Panc1 (cell line): ENCODE data around the gene SLC22A23. TPM values are rescaled to one million over a fixed set of nuclear protein-coding genes. Genes with fewer than 3 reads are reported as not detected.

Experiments
- ATAC-seq: fragments of 200-7000 bp; cut with Tn5 transposase; 2 replicates; pipeline ENCODE4 v1.9.1; 2020; ENCODE audit warnings: mild to moderate bottlenecking, moderate library complexity
- BruUV-seq: library from RNA; stranded (reverse); fragments of 400-500 nt; replicated peaks from 2 replicates; lab custom pipeline; 2021; lab: Mats Ljungman, UMichigan
- CTCF ChIA-PET: fragments of 300-600 bp; sonication (Branson Sonifier 250); formaldehyde crosslinking; loops from one replicate; lab custom pipeline; 2022; ENCODE audit warnings: antibody characterized with exemption; lab: Charles Lee
- POLR2A ChIA-PET: fragments of 300-600 bp; sonication (Branson Sonifier 250); formaldehyde crosslinking; loops from one replicate; lab custom pipeline; 2022; ENCODE audit warnings: antibody characterized with exemption; lab: Charles Lee
- DNase-seq: peaks from one replicate; pipeline ENCODE4 v3.0.0-alpha.2; 2010; ENCODE audit warnings: low read depth, low spot score
- H3K27ac ChIP-seq: 2 replicates; pipeline ENCODE4 v1.5.1; 2011; ENCODE audit warnings: mild to moderate bottlenecking, low read length, inconsistent platforms
- H3K27me3 ChIP-seq: fragments of 200-500 bp; sonication (Bioruptor generic); 2 replicates; pipeline ENCODE4 v1.6.0; 2014; ENCODE audit warnings: low read length, inconsistent platforms; ENCODE audit not compliant: control insufficient read depth, insufficient read depth
- H3K36me3 ChIP-seq: fragments of 200-500 bp; sonication (Bioruptor generic); 2 replicates; pipeline ENCODE4 v1.5.1; 2014; ENCODE audit warnings: inconsistent platforms, mild to moderate bottlenecking, low read length, moderate library complexity; ENCODE audit not compliant: control insufficient read depth, insufficient read depth
- H3K4me1 ChIP-seq: 2 replicates; pipeline ENCODE4 v1.5.1; 2011; ENCODE audit warnings: inconsistent platforms, mild to moderate bottlenecking, low read length, moderate library complexity; ENCODE audit not compliant: control insufficient read depth, insufficient read depth
- H3K4me3 ChIP-seq, 2 experiments: 2 replicates each; pipeline ENCODE4 v1.5.1; 2011 to 2012; ENCODE audit warnings: low read depth in 2 of 2, low read length in 2 of 2, mild to moderate bottlenecking in 2 of 2, inconsistent platforms in 1 of 2, moderate library complexity in 1 of 2
- H3K9me3 ChIP-seq: fragments of 200-500 bp; sonication (Bioruptor generic); 2 replicates; pipeline ENCODE4 v1.5.1; 2014; ENCODE audit warnings: low read depth, mild to moderate bottlenecking, inconsistent platforms, low read length, moderate library complexity; ENCODE audit not compliant: control insufficient read depth, insufficient read depth
- POLR2AphosphoS5 ChIP-seq: IDR thresholded peaks from 2 replicates; pipeline ENCODE4 v1.6.1; 2012; ENCODE audit warnings: mild to moderate bottlenecking, low read depth, low read length, moderate library complexity
- SIN3A ChIP-seq: IDR thresholded peaks from 2 replicates; pipeline ENCODE4 v1.6.1; 2012; ENCODE audit warnings: low read depth, mild to moderate bottlenecking, low read length, moderate library complexity, borderline replicate concordance; ENCODE audit not compliant: insufficient read depth
- TCF7L2 ChIP-seq: IDR thresholded peaks from 2 replicates; pipeline ENCODE4 v1.6.1; 2011; ENCODE audit warnings: mild to moderate bottlenecking, low read depth, low read length, inconsistent platforms
- in situ Hi-C: cut with HindIII; loops from 2 replicates; pipeline ENCODE4 v1.10.0; 2016; ENCODE audit warnings: low sequenced_read_pairs, low pct_unique_long_range_greater_than_20kb
- intact Hi-C: fragments of 100-400 bp; cut with micrococcal nuclease; formaldehyde crosslinking; loops from one replicate; pipeline ENCODE4 v1.10.0; 2022; ENCODE audit not compliant: unreplicated experiment
- total RNA-seq: library from RNA; stranded (reverse); gene quantifications from one replicate; pipeline ENCODE4 v1.2.1, GENCODE V29; 2021; ENCODE audit not compliant: unreplicated experiment
- TF ChIP-seq, protein P1 (sequence below), 2 experiments: IDR thresholded peaks; 2 replicates each; pipeline ENCODE4 v1.6.1; 2011 to 2012; ENCODE audit warnings: low read depth in 2 of 2, control low read depth in 1 of 2, low read length in 1 of 2, mild to moderate bottlenecking in 1 of 2, moderate library complexity in 1 of 2; ENCODE audit not compliant: insufficient read depth in 1 of 2
- TF ChIP-seq, protein P2 (sequence below): fragments of 450-650 bp; IDR thresholded peaks from 2 replicates; pipeline ENCODE4 v1.5.1; 2017; ENCODE audit warnings: mild to moderate bottlenecking

Gene SLC22A23
- total RNA-seq, 1 experiment from 2014 or later, result 4.5 TPM

DNA sequence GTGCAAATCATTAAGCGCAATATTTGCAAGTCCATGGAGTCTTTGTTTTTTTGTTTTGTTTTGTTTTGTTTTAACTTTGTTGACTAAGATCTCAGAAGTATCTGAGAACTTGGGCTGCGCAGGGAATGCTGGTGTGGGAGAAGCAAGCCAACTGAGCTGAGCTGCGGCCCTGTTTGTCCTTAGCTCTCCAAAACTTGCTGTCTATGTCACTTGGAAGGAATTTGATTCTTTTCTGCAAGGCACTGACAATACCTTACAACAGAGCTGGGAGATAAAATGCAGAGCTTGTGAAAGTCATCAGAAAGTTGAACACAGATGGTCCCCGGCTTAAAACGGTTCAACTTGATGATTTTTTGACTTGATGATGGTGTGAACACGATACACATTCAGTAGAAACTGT, 5.4 kb downstream of the SLC22A23 start:
- Histone ChIP-seq H3K4me3 (no peak overlapping the region), H3K27me3 (peaks cover 13% of the 10 kb centered on the region), H3K9me3 (no peaks in the 10 kb centered on the region), H3K27ac (no peak overlapping the region), H3K4me1 (peaks cover 10% of the 10 kb centered on the region), H3K36me3 (no peaks in the 10 kb centered on the region)
- ChIA-PET CTCF (no interaction called here), POLR2A (no interaction called here)
- intact Hi-C loops (loop anchor here (10.0 kb wide), 2 partner anchors 157 to 283 kb away; no protein-coding TSS in a partner anchor), in situ Hi-C loops (no loop called here)
- TF ChIP-seq, protein P1, sequence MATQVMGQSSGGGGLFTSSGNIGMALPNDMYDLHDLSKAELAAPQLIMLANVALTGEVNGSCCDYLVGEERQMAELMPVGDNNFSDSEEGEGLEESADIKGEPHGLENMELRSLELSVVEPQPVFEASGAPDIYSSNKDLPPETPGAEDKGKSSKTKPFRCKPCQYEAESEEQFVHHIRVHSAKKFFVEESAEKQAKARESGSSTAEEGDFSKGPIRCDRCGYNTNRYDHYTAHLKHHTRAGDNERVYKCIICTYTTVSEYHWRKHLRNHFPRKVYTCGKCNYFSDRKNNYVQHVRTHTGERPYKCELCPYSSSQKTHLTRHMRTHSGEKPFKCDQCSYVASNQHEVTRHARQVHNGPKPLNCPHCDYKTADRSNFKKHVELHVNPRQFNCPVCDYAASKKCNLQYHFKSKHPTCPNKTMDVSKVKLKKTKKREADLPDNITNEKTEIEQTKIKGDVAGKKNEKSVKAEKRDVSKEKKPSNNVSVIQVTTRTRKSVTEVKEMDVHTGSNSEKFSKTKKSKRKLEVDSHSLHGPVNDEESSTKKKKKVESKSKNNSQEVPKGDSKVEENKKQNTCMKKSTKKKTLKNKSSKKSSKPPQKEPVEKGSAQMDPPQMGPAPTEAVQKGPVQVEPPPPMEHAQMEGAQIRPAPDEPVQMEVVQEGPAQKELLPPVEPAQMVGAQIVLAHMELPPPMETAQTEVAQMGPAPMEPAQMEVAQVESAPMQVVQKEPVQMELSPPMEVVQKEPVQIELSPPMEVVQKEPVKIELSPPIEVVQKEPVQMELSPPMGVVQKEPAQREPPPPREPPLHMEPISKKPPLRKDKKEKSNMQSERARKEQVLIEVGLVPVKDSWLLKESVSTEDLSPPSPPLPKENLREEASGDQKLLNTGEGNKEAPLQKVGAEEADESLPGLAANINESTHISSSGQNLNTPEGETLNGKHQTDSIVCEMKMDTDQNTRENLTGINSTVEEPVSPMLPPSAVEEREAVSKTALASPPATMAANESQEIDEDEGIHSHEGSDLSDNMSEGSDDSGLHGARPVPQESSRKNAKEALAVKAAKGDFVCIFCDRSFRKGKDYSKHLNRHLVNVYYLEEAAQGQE (IDR thresholded peaks at IDR 0.05; ENCODE audit: insufficient read depth in 1 of 2, low read depth in 2 of 2, low read length in 1 of 2), result no peak
- TF ChIP-seq, protein P2, sequence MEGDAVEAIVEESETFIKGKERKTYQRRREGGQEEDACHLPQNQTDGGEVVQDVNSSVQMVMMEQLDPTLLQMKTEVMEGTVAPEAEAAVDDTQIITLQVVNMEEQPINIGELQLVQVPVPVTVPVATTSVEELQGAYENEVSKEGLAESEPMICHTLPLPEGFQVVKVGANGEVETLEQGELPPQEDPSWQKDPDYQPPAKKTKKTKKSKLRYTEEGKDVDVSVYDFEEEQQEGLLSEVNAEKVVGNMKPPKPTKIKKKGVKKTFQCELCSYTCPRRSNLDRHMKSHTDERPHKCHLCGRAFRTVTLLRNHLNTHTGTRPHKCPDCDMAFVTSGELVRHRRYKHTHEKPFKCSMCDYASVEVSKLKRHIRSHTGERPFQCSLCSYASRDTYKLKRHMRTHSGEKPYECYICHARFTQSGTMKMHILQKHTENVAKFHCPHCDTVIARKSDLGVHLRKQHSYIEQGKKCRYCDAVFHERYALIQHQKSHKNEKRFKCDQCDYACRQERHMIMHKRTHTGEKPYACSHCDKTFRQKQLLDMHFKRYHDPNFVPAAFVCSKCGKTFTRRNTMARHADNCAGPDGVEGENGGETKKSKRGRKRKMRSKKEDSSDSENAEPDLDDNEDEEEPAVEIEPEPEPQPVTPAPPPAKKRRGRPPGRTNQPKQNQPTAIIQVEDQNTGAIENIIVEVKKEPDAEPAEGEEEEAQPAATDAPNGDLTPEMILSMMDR, result no peak
- TF ChIP-seq SIN3A, result no peak
- TF ChIP-seq TCF7L2, result no peak
- TF ChIP-seq POLR2AphosphoS5, result no peak
- DNase-seq (no peak), ATAC-seq (no peak)
- BruUV-seq, result no TSS peak

DNA sequence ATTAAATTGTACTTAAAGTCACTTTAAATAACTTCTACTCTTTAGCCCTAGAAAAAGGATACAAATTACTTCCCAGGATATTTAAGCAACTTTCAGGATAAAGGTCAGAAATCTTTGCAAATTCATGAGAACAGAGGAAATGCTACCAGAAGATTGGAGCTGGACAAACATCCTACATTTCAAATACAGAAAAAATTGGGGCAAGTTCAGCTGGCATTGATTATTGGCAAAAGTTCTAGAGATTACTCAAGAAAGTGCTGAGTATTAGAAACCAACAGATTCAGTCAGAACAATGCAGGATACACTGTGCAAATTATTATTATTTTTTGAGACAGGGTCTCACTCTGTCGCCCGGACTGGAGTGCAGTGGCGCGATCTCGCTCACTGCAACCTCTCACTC, 6.0 kb downstream of the SLC22A23 start:
- CTCF ChIA-PET, result no interaction called here
- Histone ChIP-seq H3K4me1 (peaks cover 10% of the 10 kb centered on the region), H3K27ac (no peak overlapping the region), H3K4me3 (no peak overlapping the region), H3K9me3 (no peaks in the 10 kb centered on the region), H3K36me3 (no peaks in the 10 kb centered on the region), H3K27me3 (peaks cover 13% of the 10 kb centered on the region)
- no TSS peak for BruUV-seq
- TF ChIP-seq SIN3A (no peak), POLR2AphosphoS5 (no peak), TCF7L2 (no peak)
- TF ChIP-seq, protein P2, result no peak
- TF ChIP-seq, protein P1 (IDR thresholded peaks at IDR 0.05; ENCODE audit: insufficient read depth in 1 of 2, low read depth in 2 of 2, low read length in 1 of 2), result no peak
- POLR2A ChIA-PET, result no interaction called here
- ATAC-seq, result no peak
- no peak for DNase-seq
- intact Hi-C loops, result loop anchor here (10.0 kb wide), 2 partner anchors 156 to 284 kb away; no protein-coding TSS in a partner anchor
- in situ Hi-C loops, result no loop called here
